ENCODE measurements around the gene GPR161. TPM values are rescaled to one million over a fixed set of nuclear protein-coding genes. Genes with fewer than 3 reads are reported as not detected.

GPR161 gene
- total RNA-seq, 2 experiments from 2014 or later: 0.15 TPM; not detected in 1

- H4K20me1 ChIP-seq (ENCODE audit: insufficient read depth, low read length): no peaks in the 10 kb centered on the region
- DNase-seq (ENCODE audit: low spot score): no peak
- H3K9me3 ChIP-seq (ENCODE audit: low read length): no peaks in the 10 kb centered on the region
- H3K4me2 ChIP-seq (ENCODE audit: low read length): no peak overlapping the region
- no peak overlapping the region for H3K27ac ChIP-seq (ENCODE audit: low read depth, low read length, poor library complexity, severe bottlenecking)
- ChIA-PET POLR2A (interaction anchor here (0.5 kb wide), 1 partner anchor 1807 kb away, joined by 3 read pairs; no protein-coding TSS in a partner anchor), CTCF (ENCODE audit: unreplicated experiment) (no interaction called here)
- H3K4me1 ChIP-seq (ENCODE audit: insufficient read depth, low read length, poor library complexity, severe bottlenecking): peaks cover 4% of the 10 kb centered on the region
- H3K79me2 ChIP-seq (ENCODE audit: insufficient read depth, low read depth, low read length): no peaks in the 10 kb centered on the region
- H3K36me3 ChIP-seq (ENCODE audit: insufficient read depth, low read length): no peaks in the 10 kb centered on the region
- no peak overlapping the region for H2AFZ ChIP-seq (ENCODE audit: low read length)
- no TSS peak for BruUV-seq (replicated peaks)
- intact Hi-C loops (cut with micrococcal nuclease; ENCODE audit: unreplicated experiment): no loop called here
- H3K4me3 ChIP-seq (ENCODE audit: low read depth, low read length, poor library complexity, severe bottlenecking): no peak overlapping the region
- H3K9me2 ChIP-seq (ENCODE audit: insufficient read depth, low read length): no peaks in the 10 kb centered on the region
- TF ChIP-seq EZH2phosphoT487 (IDR thresholded peaks at IDR 0.05; ENCODE audit: borderline replicate concordance, low read depth, low read length): no peak
- TF ChIP-seq, protein P1, sequence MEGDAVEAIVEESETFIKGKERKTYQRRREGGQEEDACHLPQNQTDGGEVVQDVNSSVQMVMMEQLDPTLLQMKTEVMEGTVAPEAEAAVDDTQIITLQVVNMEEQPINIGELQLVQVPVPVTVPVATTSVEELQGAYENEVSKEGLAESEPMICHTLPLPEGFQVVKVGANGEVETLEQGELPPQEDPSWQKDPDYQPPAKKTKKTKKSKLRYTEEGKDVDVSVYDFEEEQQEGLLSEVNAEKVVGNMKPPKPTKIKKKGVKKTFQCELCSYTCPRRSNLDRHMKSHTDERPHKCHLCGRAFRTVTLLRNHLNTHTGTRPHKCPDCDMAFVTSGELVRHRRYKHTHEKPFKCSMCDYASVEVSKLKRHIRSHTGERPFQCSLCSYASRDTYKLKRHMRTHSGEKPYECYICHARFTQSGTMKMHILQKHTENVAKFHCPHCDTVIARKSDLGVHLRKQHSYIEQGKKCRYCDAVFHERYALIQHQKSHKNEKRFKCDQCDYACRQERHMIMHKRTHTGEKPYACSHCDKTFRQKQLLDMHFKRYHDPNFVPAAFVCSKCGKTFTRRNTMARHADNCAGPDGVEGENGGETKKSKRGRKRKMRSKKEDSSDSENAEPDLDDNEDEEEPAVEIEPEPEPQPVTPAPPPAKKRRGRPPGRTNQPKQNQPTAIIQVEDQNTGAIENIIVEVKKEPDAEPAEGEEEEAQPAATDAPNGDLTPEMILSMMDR (conservative IDR thresholded peaks at IDR 0.05; ENCODE audit: low read length): no peak
These were observed 15.2 kb upstream of the GPR161 start for GRCh38 chr1:168151935-168152334.

- no peak overlapping the region for H3K27ac ChIP-seq (ENCODE audit: low read depth, low read length, poor library complexity, severe bottlenecking)
- H3K9me2 ChIP-seq (ENCODE audit: insufficient read depth, low read length): no peaks in the 10 kb centered on the region
- BruUV-seq (replicated peaks): no TSS peak
- no peak for TF ChIP-seq EZH2phosphoT487 (IDR thresholded peaks at IDR 0.05; ENCODE audit: borderline replicate concordance, low read depth, low read length)
- TF ChIP-seq, protein P1 (conservative IDR thresholded peaks at IDR 0.05; ENCODE audit: low read length): no peak
- intact Hi-C loops (cut with micrococcal nuclease; ENCODE audit: unreplicated experiment): no loop called here
- no peak for DNase-seq (ENCODE audit: low spot score)
- H3K9me3 ChIP-seq (ENCODE audit: low read length): no peaks in the 10 kb centered on the region
- POLR2A ChIA-PET: interaction anchor here (0.6 kb wide), 1 partner anchor 931 kb away, joined by 3 read pairs; no protein-coding TSS in a partner anchor
- no peaks in the 10 kb centered on the region for H3K36me3 ChIP-seq (ENCODE audit: insufficient read depth, low read length)
- CTCF ChIA-PET (ENCODE audit: unreplicated experiment): no interaction called here
- no peak overlapping the region for H3K4me3 ChIP-seq (ENCODE audit: low read depth, low read length, poor library complexity, severe bottlenecking)
- no peak overlapping the region for H3K4me2 ChIP-seq (ENCODE audit: low read length)
- H2AFZ ChIP-seq (ENCODE audit: low read length): no peak overlapping the region
- H4K20me1 ChIP-seq (ENCODE audit: insufficient read depth, low read length): no peaks in the 10 kb centered on the region
- no peaks in the 10 kb centered on the region for H3K79me2 ChIP-seq (ENCODE audit: insufficient read depth, low read depth, low read length)
- peaks cover 8% of the 10 kb centered on the region for H3K4me1 ChIP-seq (ENCODE audit: insufficient read depth, low read length, poor library complexity, severe bottlenecking)
These were observed 13.6 kb upstream of the GPR161 start for GRCh38 chr1:168150283-168150682.

- H3K4me3 ChIP-seq (ENCODE audit: low read depth, low read length, poor library complexity, severe bottlenecking): no peak overlapping the region
- no peak for DNase-seq (ENCODE audit: low spot score)
- POLR2A ChIA-PET: no interaction called here
These were observed 12.2 kb upstream of the GPR161 start for GRCh38 chr1:168148916-168149315.

More at GRCh38 chr1:168148916-168149315, 12.2 kb upstream of the GPR161 start:
- no TSS peak for BruUV-seq (replicated peaks)
- Histone ChIP-seq H4K20me1 (ENCODE audit: insufficient read depth, low read length) (no peaks in the 10 kb centered on the region), H3K27ac (ENCODE audit: low read depth, low read length, poor library complexity, severe bottlenecking) (no peak overlapping the region), H3K4me1 (ENCODE audit: insufficient read depth, low read length, poor library complexity, severe bottlenecking) (peaks cover 3% of the 10 kb centered on the region), H3K9me2 (ENCODE audit: insufficient read depth, low read length) (no peaks in the 10 kb centered on the region), H3K79me2 (ENCODE audit: insufficient read depth, low read depth, low read length) (no peaks in the 10 kb centered on the region), H2AFZ (ENCODE audit: low read length) (no peak overlapping the region), H3K4me2 (ENCODE audit: low read length) (no peak overlapping the region), H3K36me3 (ENCODE audit: insufficient read depth, low read length) (no peaks in the 10 kb centered on the region), H3K9me3 (ENCODE audit: low read length) (no peaks in the 10 kb centered on the region)
- CTCF ChIA-PET (ENCODE audit: unreplicated experiment): no interaction called here
- intact Hi-C loops (cut with micrococcal nuclease; ENCODE audit: unreplicated experiment): no loop called here
- TF ChIP-seq, protein P1 (conservative IDR thresholded peaks at IDR 0.05; ENCODE audit: low read length): no peak
- no peak for TF ChIP-seq EZH2phosphoT487 (IDR thresholded peaks at IDR 0.05; ENCODE audit: borderline replicate concordance, low read depth, low read length)
